SK-N-SH (cell line): ENCODE measurements around the gene ZFP90. TPM values are rescaled to one million over a fixed set of nuclear protein-coding genes. Genes with fewer than 3 reads are reported as not detected.
A peak's percentile ranks its signal among the peaks of the same experiment; 100 is the strongest.

Source experiments
- CTCF ChIA-PET: fragments of 300-600, 350-600 bp; formaldehyde crosslinking; extraction: SDS; loops from one replicate; lab custom pipeline; 2021; lab: Yijun Ruan, JAX
- POLR2A ChIA-PET: fragments of 350-600 bp; sonication (Branson Sonifier 250); formaldehyde crosslinking; extraction: SDS; loops from one replicate; lab custom pipeline; 2020; ENCODE audit warnings: antibody characterized with exemption, inconsistent platforms; lab: Yijun Ruan, JAX
- DNase-seq: peaks from one replicate; pipeline ENCODE4 v3.0.0; 2012
- H2AFZ ChIP-seq: fragments of 200-600 bp; sonication (generic); 2 replicates; pipeline ENCODE4 v1.8.1; 2016; ENCODE audit warnings: antibody characterized with exemption, mild to moderate bottlenecking, low read depth
- H3F3A ChIP-seq: fragments of 200-600 bp; sonication (generic); replicated peaks from 2 replicates; pipeline ENCODE3; 2016; ENCODE audit warnings: antibody characterized with exemption, mild to moderate bottlenecking; ENCODE audit not compliant: insufficient read depth
- H3K27ac ChIP-seq, 2 experiments: fragments of 200-500 bp in 1 of 2; fragments of 200-600 bp in 1 of 2; sonication (Bioruptor generic) in 1 of 2; sonication (generic), shearing (Covaris generic) in 1 of 2; 2 replicates each; pipeline versions ENCODE4 v1.5.1 to v1.6.1; 2014 to 2016; ENCODE audit warnings: low read depth in 2 of 2, inconsistent platforms in 1 of 2, low read length in 1 of 2, mild to moderate bottlenecking in 1 of 2, mixed read lengths in 1 of 2
- H3K27me3 ChIP-seq: fragments of 200-600 bp; sonication (generic), shearing (Covaris generic); 2 replicates; pipeline ENCODE4 v1.6.1; 2016; ENCODE audit warnings: mixed run types; ENCODE audit not compliant: insufficient read depth
- H3K36me3 ChIP-seq, 2 experiments: fragments of 200-500 bp in 1 of 2; fragments of 200-600 bp in 1 of 2; sonication (Bioruptor generic) in 1 of 2; sonication (generic) in 1 of 2; replicated peaks in 1 of 2; 2 replicates each; pipeline versions ENCODE3 to v1.5.1; 2014 to 2016; ENCODE audit warnings: low read length in 1 of 2, mild to moderate bottlenecking in 1 of 2; ENCODE audit not compliant: insufficient read depth in 2 of 2, control insufficient read depth in 1 of 2
- H3K4me1 ChIP-seq, 2 experiments: fragments of 200-500 bp in 1 of 2; fragments of 200-600 bp in 1 of 2; sonication (Bioruptor generic) in 1 of 2; sonication (generic), shearing (Covaris generic) in 1 of 2; 2 replicates each; pipeline versions ENCODE4 v1.5.1 to v1.6.1; 2014 to 2016; ENCODE audit warnings: low read depth in 1 of 2, low read length in 1 of 2, mixed run types in 1 of 2; ENCODE audit not compliant: insufficient read depth in 2 of 2, control insufficient read depth in 1 of 2
- H3K4me2 ChIP-seq: fragments of 200-600 bp; sonication (generic), shearing (Covaris generic); 2 replicates; pipeline ENCODE4 v1.6.1; 2017; ENCODE audit warnings: mixed run types
- H3K4me3 ChIP-seq, 2 experiments: fragments of 200-500 bp in 1 of 2; fragments of 200-600 bp in 1 of 2; sonication (Bioruptor generic) in 1 of 2; sonication (generic), shearing (Covaris generic) in 1 of 2; 2 replicates each; pipeline versions ENCODE4 v1.5.1 to v1.8.1; 2014 to 2016; ENCODE audit warnings: low read depth in 2 of 2, inconsistent platforms in 1 of 2, low read length in 1 of 2, mild to moderate bottlenecking in 1 of 2, mixed read lengths in 1 of 2, moderate library complexity in 1 of 2
- H3K79me2 ChIP-seq: fragments of 200-600 bp; sonication (generic); 2 replicates; pipeline ENCODE4 v1.8.1; 2017; ENCODE audit warnings: mild to moderate bottlenecking; ENCODE audit not compliant: insufficient read depth
- H3K9ac ChIP-seq: fragments of 200-600 bp; sonication (generic); 2 replicates; pipeline ENCODE4 v1.6.1; 2017; ENCODE audit warnings: mixed run types
- H3K9me2 ChIP-seq: fragments of 200-600 bp; sonication (generic); 2 replicates; pipeline ENCODE4 v1.6.1; 2017; ENCODE audit warnings: mixed run types
- H3K9me3 ChIP-seq: fragments of 200-600 bp; sonication (generic); 2 replicates; pipeline ENCODE4 v1.6.1; 2017; ENCODE audit warnings: mixed run types, mild to moderate bottlenecking, moderate library complexity
- H4K20me1 ChIP-seq: fragments of 200-600 bp; sonication (generic); 2 replicates; pipeline ENCODE4 v1.6.1; 2017; ENCODE audit warnings: mild to moderate bottlenecking, mixed run types; ENCODE audit not compliant: insufficient read depth
- EZH2phosphoT487 ChIP-seq: fragments of 200-600 bp; sonication (generic); IDR thresholded peaks from 2 replicates; pipeline ENCODE4 v1.6.1; 2017; ENCODE audit warnings: low read depth, mixed run types, mild to moderate bottlenecking, antibody characterized with exemption, moderate library complexity, borderline replicate concordance
- FOXM1 ChIP-seq: IDR thresholded peaks from 2 replicates; pipeline ENCODE4 v1.4.0; 2012; ENCODE audit warnings: low read depth, mild to moderate bottlenecking
- JUND ChIP-seq: IDR thresholded peaks from 2 replicates; pipeline ENCODE4 v1.4.0; 2012
- MXI1 ChIP-seq: IDR thresholded peaks from 2 replicates; pipeline ENCODE4 v1.6.1; 2012; ENCODE audit warnings: mild to moderate bottlenecking, low read depth, low read length, improper control_type of control experiment
- RAD21 ChIP-seq: IDR thresholded peaks from 2 replicates; pipeline ENCODE4 v1.6.1; 2012; ENCODE audit warnings: mild to moderate bottlenecking, low read length
- RXRA ChIP-seq: IDR thresholded peaks from 2 replicates; pipeline ENCODE4 v1.4.0; 2012; ENCODE audit warnings: low read depth, mild to moderate bottlenecking, borderline replicate concordance
- SIN3A ChIP-seq: IDR thresholded peaks from 2 replicates; pipeline ENCODE4 v1.6.1; 2012; ENCODE audit warnings: low read depth, mild to moderate bottlenecking, low read length, moderate library complexity, borderline replicate concordance
- TAF1 ChIP-seq: IDR thresholded peaks from 2 replicates; pipeline ENCODE4 v1.6.1; 2012; ENCODE audit warnings: low read depth, mild to moderate bottlenecking, low read length, moderate library complexity, borderline replicate concordance
- TEAD4 ChIP-seq: IDR thresholded peaks from 2 replicates; pipeline ENCODE4 v1.4.0; 2012; ENCODE audit warnings: mild to moderate bottlenecking, borderline replicate concordance; ENCODE audit not compliant: insufficient read depth
- YY1 ChIP-seq: IDR thresholded peaks from 2 replicates; pipeline ENCODE4 v1.4.0; 2012; ENCODE audit warnings: low read depth, mild to moderate bottlenecking
- WGBS: methylation state at CpG from one replicate; pipeline ENCODE4 v1.1.6; 2017; ENCODE audit warnings: low lambda C conversion rate; 5-methylcytosine and 5-hydroxymethylcytosine counted together
- polyA plus RNA-seq, 3 experiments: library from polyadenylated mRNA; depleted of rRNA; stranded (reverse); fragments of >200 nt; gene quantifications; 2 replicates each; pipeline ENCODE4 v1.2.3, GENCODE V29; 2012
- TF ChIP-seq, protein P1 (sequence below): IDR thresholded peaks from 2 replicates; pipeline ENCODE4; 2012
- TF ChIP-seq, protein P2 (sequence below): fragments of 150-350 bp; IDR thresholded peaks from 2 replicates; pipeline ENCODE4 v1.6.1; 2016; ENCODE audit warnings: mild to moderate bottlenecking, low read depth, low read length
- TF ChIP-seq, protein P3 (sequence below): fragments of 200-600 bp; sonication (generic); IDR thresholded peaks from 2 replicates; pipeline ENCODE4 v1.6.1; 2017; ENCODE audit warnings: antibody characterized with exemption, mild to moderate bottlenecking, moderate library complexity
- TF ChIP-seq, protein P4 (sequence below): IDR thresholded peaks from 2 replicates; pipeline ENCODE4 v1.4.0; 2012; ENCODE audit warnings: low read depth
- TF ChIP-seq, protein P5 (sequence below): fragments of 150-350 bp; IDR thresholded peaks from 2 replicates; pipeline ENCODE4 v1.6.1; 2017; ENCODE audit warnings: antibody characterized with exemption, low read length, low read depth, borderline replicate concordance
- TF ChIP-seq, protein P6 (sequence below): IDR thresholded peaks from 2 replicates; pipeline ENCODE4 v1.4.0; 2012; ENCODE audit warnings: low read depth, borderline replicate concordance

The ZFP90 gene
- polyA plus RNA-seq, 1 of the 3 experiments (the other 2 are of a cell fraction) = 9.9 TPM

DNA sequence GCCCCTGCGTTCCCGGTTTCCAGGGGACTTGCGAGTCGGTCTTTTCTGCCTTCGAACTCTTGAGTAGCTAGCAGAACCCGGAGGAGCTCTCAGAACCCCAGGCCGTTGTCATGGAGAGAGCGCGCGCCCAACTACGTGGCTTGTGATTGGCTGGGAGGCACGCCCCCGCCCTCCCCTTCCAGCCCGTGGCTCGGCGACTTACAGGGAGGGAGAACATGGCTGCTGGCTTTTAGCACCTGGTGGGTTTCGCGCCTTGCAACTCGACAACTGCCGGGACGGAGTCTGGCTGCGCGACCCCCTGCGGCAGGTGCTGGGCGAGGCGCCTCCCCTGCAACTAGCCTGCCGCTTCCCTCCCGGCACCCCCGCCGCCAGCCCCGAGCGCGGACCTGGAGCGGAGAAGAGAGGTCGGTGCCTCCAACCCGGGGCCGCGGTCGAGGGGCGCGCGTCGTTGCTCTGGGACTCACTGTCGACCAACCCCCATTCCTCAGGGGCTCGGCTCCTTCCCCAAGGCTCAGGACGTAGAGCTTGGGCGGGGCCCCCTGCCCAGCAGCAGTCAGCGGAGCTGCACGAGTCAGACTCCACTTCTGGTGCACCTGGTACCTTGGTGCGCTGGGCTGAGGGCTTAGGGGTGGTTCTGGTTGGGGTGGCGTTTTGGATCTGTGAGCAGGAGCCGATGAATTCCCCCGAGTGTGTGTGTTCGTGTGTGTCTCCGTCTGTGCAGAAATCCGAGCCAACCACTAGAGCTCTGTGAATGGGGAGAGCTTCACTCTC, 9.0 kb upstream of the ZFP90 start (continued):
- TF ChIP-seq, protein P1, sequence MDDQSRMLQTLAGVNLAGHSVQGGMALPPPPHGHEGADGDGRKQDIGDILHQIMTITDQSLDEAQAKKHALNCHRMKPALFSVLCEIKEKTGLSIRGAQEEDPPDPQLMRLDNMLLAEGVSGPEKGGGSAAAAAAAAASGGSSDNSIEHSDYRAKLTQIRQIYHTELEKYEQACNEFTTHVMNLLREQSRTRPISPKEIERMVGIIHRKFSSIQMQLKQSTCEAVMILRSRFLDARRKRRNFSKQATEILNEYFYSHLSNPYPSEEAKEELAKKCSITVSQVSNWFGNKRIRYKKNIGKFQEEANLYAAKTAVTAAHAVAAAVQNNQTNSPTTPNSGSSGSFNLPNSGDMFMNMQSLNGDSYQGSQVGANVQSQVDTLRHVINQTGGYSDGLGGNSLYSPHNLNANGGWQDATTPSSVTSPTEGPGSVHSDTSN = no peak
- TF ChIP-seq, protein P2, sequence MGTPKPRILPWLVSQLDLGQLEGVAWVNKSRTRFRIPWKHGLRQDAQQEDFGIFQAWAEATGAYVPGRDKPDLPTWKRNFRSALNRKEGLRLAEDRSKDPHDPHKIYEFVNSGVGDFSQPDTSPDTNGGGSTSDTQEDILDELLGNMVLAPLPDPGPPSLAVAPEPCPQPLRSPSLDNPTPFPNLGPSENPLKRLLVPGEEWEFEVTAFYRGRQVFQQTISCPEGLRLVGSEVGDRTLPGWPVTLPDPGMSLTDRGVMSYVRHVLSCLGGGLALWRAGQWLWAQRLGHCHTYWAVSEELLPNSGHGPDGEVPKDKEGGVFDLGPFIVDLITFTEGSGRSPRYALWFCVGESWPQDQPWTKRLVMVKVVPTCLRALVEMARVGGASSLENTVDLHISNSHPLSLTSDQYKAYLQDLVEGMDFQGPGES = no peak
- TF ChIP-seq YY1 = peak; percentile 89
- TF ChIP-seq, protein P3, sequence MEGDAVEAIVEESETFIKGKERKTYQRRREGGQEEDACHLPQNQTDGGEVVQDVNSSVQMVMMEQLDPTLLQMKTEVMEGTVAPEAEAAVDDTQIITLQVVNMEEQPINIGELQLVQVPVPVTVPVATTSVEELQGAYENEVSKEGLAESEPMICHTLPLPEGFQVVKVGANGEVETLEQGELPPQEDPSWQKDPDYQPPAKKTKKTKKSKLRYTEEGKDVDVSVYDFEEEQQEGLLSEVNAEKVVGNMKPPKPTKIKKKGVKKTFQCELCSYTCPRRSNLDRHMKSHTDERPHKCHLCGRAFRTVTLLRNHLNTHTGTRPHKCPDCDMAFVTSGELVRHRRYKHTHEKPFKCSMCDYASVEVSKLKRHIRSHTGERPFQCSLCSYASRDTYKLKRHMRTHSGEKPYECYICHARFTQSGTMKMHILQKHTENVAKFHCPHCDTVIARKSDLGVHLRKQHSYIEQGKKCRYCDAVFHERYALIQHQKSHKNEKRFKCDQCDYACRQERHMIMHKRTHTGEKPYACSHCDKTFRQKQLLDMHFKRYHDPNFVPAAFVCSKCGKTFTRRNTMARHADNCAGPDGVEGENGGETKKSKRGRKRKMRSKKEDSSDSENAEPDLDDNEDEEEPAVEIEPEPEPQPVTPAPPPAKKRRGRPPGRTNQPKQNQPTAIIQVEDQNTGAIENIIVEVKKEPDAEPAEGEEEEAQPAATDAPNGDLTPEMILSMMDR = no peak
- TF ChIP-seq, protein P4, sequence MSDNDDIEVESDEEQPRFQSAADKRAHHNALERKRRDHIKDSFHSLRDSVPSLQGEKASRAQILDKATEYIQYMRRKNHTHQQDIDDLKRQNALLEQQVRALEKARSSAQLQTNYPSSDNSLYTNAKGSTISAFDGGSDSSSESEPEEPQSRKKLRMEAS = peak; percentile 96
- no peak for TF ChIP-seq EZH2phosphoT487
- TF ChIP-seq, protein P5, sequence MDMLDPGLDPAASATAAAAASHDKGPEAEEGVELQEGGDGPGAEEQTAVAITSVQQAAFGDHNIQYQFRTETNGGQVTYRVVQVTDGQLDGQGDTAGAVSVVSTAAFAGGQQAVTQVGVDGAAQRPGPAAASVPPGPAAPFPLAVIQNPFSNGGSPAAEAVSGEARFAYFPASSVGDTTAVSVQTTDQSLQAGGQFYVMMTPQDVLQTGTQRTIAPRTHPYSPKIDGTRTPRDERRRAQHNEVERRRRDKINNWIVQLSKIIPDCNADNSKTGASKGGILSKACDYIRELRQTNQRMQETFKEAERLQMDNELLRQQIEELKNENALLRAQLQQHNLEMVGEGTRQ = no peak
- TF ChIP-seq JUND = no peak
- TF ChIP-seq RXRA = no peak
- TF ChIP-seq, all 33 proteins: peak for 7

DNA sequence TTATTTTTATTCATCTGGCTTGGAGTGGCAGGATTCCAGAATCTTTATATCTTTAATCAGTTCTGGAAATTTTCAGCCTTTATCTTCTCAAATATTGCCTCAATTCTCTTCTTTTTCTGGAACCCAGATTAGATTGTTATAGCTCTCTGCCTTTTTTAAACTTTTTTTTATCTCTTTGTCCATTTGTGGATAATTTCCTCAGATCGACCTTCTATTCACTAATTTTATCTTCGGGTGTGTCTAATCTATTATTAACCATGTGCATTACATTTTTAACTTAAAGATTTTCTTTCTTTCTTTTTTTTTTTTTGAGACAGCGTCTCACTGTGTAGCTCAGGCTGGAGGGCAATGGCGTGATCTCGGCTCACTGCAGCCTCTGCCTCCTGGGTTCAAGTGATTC, 5.2 kb upstream of the ZFP90 start:
- no peak for DNase-seq
- Histone ChIP-seq H4K20me1 (no peaks in the 10 kb centered on the region), H3K9me2 (no peaks in the 10 kb centered on the region), H3K4me1 (peaks cover 9 to 11% of the 10 kb centered on the region in 2 experiments; a peak in 2 of 4 replicates), H3F3A (no peaks in the 10 kb centered on the region), H2AFZ (no peak overlapping the region), H3K79me2 (no peaks in the 10 kb centered on the region), H3K36me3 (no peaks in the 10 kb centered on the region), H3K27me3 (no peaks in the 10 kb centered on the region), H3K9ac (no peak overlapping the region), H3K4me3 (no peak overlapping the region), H3K27ac (no peak overlapping the region), H3K4me2 (no peak overlapping the region), H3K9me3 (no peaks in the 10 kb centered on the region)
- no peak for TF ChIP-seq SIN3A
- no peak for TF ChIP-seq FOXM1
- TF ChIP-seq, protein P6, sequence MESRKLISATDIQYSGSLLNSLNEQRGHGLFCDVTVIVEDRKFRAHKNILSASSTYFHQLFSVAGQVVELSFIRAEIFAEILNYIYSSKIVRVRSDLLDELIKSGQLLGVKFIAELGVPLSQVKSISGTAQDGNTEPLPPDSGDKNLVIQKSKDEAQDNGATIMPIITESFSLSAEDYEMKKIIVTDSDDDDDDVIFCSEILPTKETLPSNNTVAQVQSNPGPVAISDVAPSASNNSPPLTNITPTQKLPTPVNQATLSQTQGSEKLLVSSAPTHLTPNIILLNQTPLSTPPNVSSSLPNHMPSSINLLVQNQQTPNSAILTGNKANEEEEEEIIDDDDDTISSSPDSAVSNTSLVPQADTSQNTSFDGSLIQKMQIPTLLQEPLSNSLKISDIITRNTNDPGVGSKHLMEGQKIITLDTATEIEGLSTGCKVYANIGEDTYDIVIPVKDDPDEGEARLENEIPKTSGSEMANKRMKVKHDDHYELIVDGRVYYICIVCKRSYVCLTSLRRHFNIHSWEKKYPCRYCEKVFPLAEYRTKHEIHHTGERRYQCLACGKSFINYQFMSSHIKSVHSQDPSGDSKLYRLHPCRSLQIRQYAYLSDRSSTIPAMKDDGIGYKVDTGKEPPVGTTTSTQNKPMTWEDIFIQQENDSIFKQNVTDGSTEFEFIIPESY = no peak
- no peak for TF ChIP-seq TEAD4
- no peak for TF ChIP-seq RAD21
- TF ChIP-seq, protein P1 = no peak
- TF ChIP-seq MXI1 = no peak
- TF ChIP-seq, protein P4 = no peak
- TF ChIP-seq TAF1 = no peak
- ChIA-PET CTCF (interaction anchor here (0.9 kb wide), 1 partner anchor 13 kb away, joined by 4 read pairs; no protein-coding TSS in a partner anchor), POLR2A (no interaction called here)
- WGBS = 94% methylated on average over 5 of the region's 5 CpGs
